SK-N-SH (cell line): ENCODE data around the gene USP34. TPM values are rescaled to one million over a fixed set of nuclear protein-coding genes. Genes with fewer than 3 reads are reported as not detected.

Source experiments
- CTCF ChIA-PET: fragments of 300-600, 350-600 bp; formaldehyde crosslinking; extraction: SDS; loops from one replicate; lab custom pipeline; 2021; lab: Yijun Ruan, JAX
- POLR2A ChIA-PET: fragments of 350-600 bp; sonication (Branson Sonifier 250); formaldehyde crosslinking; extraction: SDS; loops from one replicate; lab custom pipeline; 2020; ENCODE audit warnings: antibody characterized with exemption, inconsistent platforms; lab: Yijun Ruan, JAX
- DNase-seq: peaks from one replicate; pipeline ENCODE4 v3.0.0; 2012
- H2AFZ ChIP-seq: fragments of 200-600 bp; sonication (generic); 2 replicates; pipeline ENCODE4 v1.8.1; 2016; ENCODE audit warnings: antibody characterized with exemption, mild to moderate bottlenecking, low read depth
- H3F3A ChIP-seq: fragments of 200-600 bp; sonication (generic); replicated peaks from 2 replicates; pipeline ENCODE3; 2016; ENCODE audit warnings: antibody characterized with exemption, mild to moderate bottlenecking; ENCODE audit not compliant: insufficient read depth
- H3K27ac ChIP-seq, 2 experiments: fragments of 200-500 bp in 1 of 2; fragments of 200-600 bp in 1 of 2; sonication (Bioruptor generic) in 1 of 2; sonication (generic), shearing (Covaris generic) in 1 of 2; 2 replicates each; pipeline versions ENCODE4 v1.5.1 to v1.6.1; 2014 to 2016; ENCODE audit warnings: low read depth in 2 of 2, inconsistent platforms in 1 of 2, low read length in 1 of 2, mild to moderate bottlenecking in 1 of 2, mixed read lengths in 1 of 2
- H3K27me3 ChIP-seq: fragments of 200-600 bp; sonication (generic), shearing (Covaris generic); 2 replicates; pipeline ENCODE4 v1.6.1; 2016; ENCODE audit warnings: mixed run types; ENCODE audit not compliant: insufficient read depth
- H3K36me3 ChIP-seq, 2 experiments: fragments of 200-500 bp in 1 of 2; fragments of 200-600 bp in 1 of 2; sonication (Bioruptor generic) in 1 of 2; sonication (generic) in 1 of 2; replicated peaks in 1 of 2; 2 replicates each; pipeline versions ENCODE3 to v1.5.1; 2014 to 2016; ENCODE audit warnings: low read length in 1 of 2, mild to moderate bottlenecking in 1 of 2; ENCODE audit not compliant: insufficient read depth in 2 of 2, control insufficient read depth in 1 of 2
- H3K4me1 ChIP-seq, 2 experiments: fragments of 200-500 bp in 1 of 2; fragments of 200-600 bp in 1 of 2; sonication (Bioruptor generic) in 1 of 2; sonication (generic), shearing (Covaris generic) in 1 of 2; 2 replicates each; pipeline versions ENCODE4 v1.5.1 to v1.6.1; 2014 to 2016; ENCODE audit warnings: low read depth in 1 of 2, low read length in 1 of 2, mixed run types in 1 of 2; ENCODE audit not compliant: insufficient read depth in 2 of 2, control insufficient read depth in 1 of 2
- H3K4me2 ChIP-seq: fragments of 200-600 bp; sonication (generic), shearing (Covaris generic); 2 replicates; pipeline ENCODE4 v1.6.1; 2017; ENCODE audit warnings: mixed run types
- H3K4me3 ChIP-seq, 2 experiments: fragments of 200-500 bp in 1 of 2; fragments of 200-600 bp in 1 of 2; sonication (Bioruptor generic) in 1 of 2; sonication (generic), shearing (Covaris generic) in 1 of 2; 2 replicates each; pipeline versions ENCODE4 v1.5.1 to v1.8.1; 2014 to 2016; ENCODE audit warnings: low read depth in 2 of 2, inconsistent platforms in 1 of 2, low read length in 1 of 2, mild to moderate bottlenecking in 1 of 2, mixed read lengths in 1 of 2, moderate library complexity in 1 of 2
- H3K79me2 ChIP-seq: fragments of 200-600 bp; sonication (generic); 2 replicates; pipeline ENCODE4 v1.8.1; 2017; ENCODE audit warnings: mild to moderate bottlenecking; ENCODE audit not compliant: insufficient read depth
- H3K9ac ChIP-seq: fragments of 200-600 bp; sonication (generic); 2 replicates; pipeline ENCODE4 v1.6.1; 2017; ENCODE audit warnings: mixed run types
- H3K9me2 ChIP-seq: fragments of 200-600 bp; sonication (generic); 2 replicates; pipeline ENCODE4 v1.6.1; 2017; ENCODE audit warnings: mixed run types
- H3K9me3 ChIP-seq: fragments of 200-600 bp; sonication (generic); 2 replicates; pipeline ENCODE4 v1.6.1; 2017; ENCODE audit warnings: mixed run types, mild to moderate bottlenecking, moderate library complexity
- H4K20me1 ChIP-seq: fragments of 200-600 bp; sonication (generic); 2 replicates; pipeline ENCODE4 v1.6.1; 2017; ENCODE audit warnings: mild to moderate bottlenecking, mixed run types; ENCODE audit not compliant: insufficient read depth
- ELF1 ChIP-seq: IDR thresholded peaks from 2 replicates; pipeline ENCODE4 v1.4.0; 2012
- FOXJ3 ChIP-seq: sonication (generic); formaldehyde crosslinking; IDR thresholded peaks from 2 replicates; pipeline ENCODE4 v1.5.1; 2020; ENCODE audit warnings: mild to moderate bottlenecking, missing genetic modification reagents
- MEF2A ChIP-seq: IDR thresholded peaks from 2 replicates; pipeline ENCODE4 v1.4.0; 2012; ENCODE audit warnings: low read depth, borderline replicate concordance
- NRF1 ChIP-seq: IDR thresholded peaks from 2 replicates; pipeline ENCODE4 v1.6.1; 2012; ENCODE audit warnings: low read depth, mild to moderate bottlenecking, low read length
- RCOR1 ChIP-seq: fragments of 150-350 bp; IDR thresholded peaks from 2 replicates; pipeline ENCODE4 v1.6.1; 2017; ENCODE audit warnings: antibody characterized with exemption, low read length
- RXRA ChIP-seq: IDR thresholded peaks from 2 replicates; pipeline ENCODE4 v1.4.0; 2012; ENCODE audit warnings: low read depth, mild to moderate bottlenecking, borderline replicate concordance
- SIN3A ChIP-seq: IDR thresholded peaks from 2 replicates; pipeline ENCODE4 v1.6.1; 2012; ENCODE audit warnings: low read depth, mild to moderate bottlenecking, low read length, moderate library complexity, borderline replicate concordance
- TAF1 ChIP-seq: IDR thresholded peaks from 2 replicates; pipeline ENCODE4 v1.6.1; 2012; ENCODE audit warnings: low read depth, mild to moderate bottlenecking, low read length, moderate library complexity, borderline replicate concordance
- TEAD4 ChIP-seq: IDR thresholded peaks from 2 replicates; pipeline ENCODE4 v1.4.0; 2012; ENCODE audit warnings: mild to moderate bottlenecking, borderline replicate concordance; ENCODE audit not compliant: insufficient read depth
- WGBS: methylation state at CpG from one replicate; pipeline ENCODE4 v1.1.6; 2017; ENCODE audit warnings: low lambda C conversion rate; 5-methylcytosine and 5-hydroxymethylcytosine counted together
- polyA plus RNA-seq, 3 experiments: library from polyadenylated mRNA; depleted of rRNA; stranded (reverse); fragments of >200 nt; gene quantifications; 2 replicates each; pipeline ENCODE4 v1.2.3, GENCODE V29; 2012
- TF ChIP-seq, protein P1 (sequence below): IDR thresholded peaks from 2 replicates; pipeline ENCODE4; 2012
- TF ChIP-seq, protein P2 (sequence below): IDR thresholded peaks from 2 replicates; pipeline ENCODE4 v1.6.1; 2012; ENCODE audit warnings: mild to moderate bottlenecking, low read depth, low read length, moderate library complexity
- TF ChIP-seq, protein P3 (sequence below): IDR thresholded peaks from 2 replicates; pipeline ENCODE4 v1.4.0; 2012; ENCODE audit warnings: low read depth, borderline replicate concordance
- TF ChIP-seq, protein P4 (sequence below): fragments of 200-600 bp; sonication (generic); IDR thresholded peaks from 2 replicates; pipeline ENCODE4 v1.6.1; 2017; ENCODE audit warnings: antibody characterized with exemption, mild to moderate bottlenecking, moderate library complexity
- TF ChIP-seq, protein P5 (sequence below): IDR thresholded peaks from 2 replicates; pipeline ENCODE4 v1.4.0; 2012; ENCODE audit warnings: low read depth
- TF ChIP-seq, protein P6 (sequence below): IDR thresholded peaks from 2 replicates; pipeline ENCODE4 v1.4.0; 2012; ENCODE audit warnings: low read depth, borderline replicate concordance

USP34 gene
- polyA plus RNA-seq, 1 of the 3 experiments (the other 2 are of a cell fraction): 31.4 TPM

DNA sequence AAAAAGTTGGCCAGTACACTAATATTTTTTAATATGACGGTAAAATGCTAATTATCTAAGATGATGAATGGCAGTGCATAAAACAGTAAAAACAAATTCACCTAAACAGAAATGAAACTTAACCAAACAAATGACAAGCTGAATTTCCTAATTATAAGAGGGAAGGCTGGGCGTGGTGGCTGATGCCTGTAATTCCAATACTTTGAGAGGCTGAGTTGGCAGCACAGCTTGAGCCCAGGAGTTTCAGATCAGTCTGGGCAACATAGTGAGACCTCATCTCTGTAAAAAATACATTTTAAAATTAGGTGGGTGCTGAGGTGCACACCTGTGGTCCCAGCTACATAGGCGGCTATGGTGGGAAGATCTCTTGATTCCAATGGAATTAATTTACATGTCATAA lies 120.1 kb downstream of the USP34 start:
- POLR2A ChIA-PET: no interaction called here
- Histone ChIP-seq H3F3A (peaks cover 9% of the 10 kb centered on the region), H3K4me2 (no peak overlapping the region), H3K36me3 (peaks cover 51 to 79% of the 10 kb centered on the region in 2 experiments), H3K27ac (no peak overlapping the region), H3K9ac (no peak overlapping the region), H3K27me3 (no peaks in the 10 kb centered on the region), H3K9me3 (peaks cover 9% of the 10 kb centered on the region; the same call in 1 of the 2 replicates), H3K9me2 (no peaks in the 10 kb centered on the region), H3K79me2 (peaks cover 44% of the 10 kb centered on the region), H3K4me1 (no peaks in the 10 kb centered on the region), H3K4me3 (no peak overlapping the region), H2AFZ (no peak overlapping the region), H4K20me1 (no peaks in the 10 kb centered on the region)
- 72% methylated on average over 3 of the region's 3 CpGs for WGBS
- CTCF ChIA-PET: no interaction called here
- DNase-seq: no peak
- TF ChIP-seq NRF1: no peak
- no peak for TF ChIP-seq RXRA
- TF ChIP-seq, protein P1, sequence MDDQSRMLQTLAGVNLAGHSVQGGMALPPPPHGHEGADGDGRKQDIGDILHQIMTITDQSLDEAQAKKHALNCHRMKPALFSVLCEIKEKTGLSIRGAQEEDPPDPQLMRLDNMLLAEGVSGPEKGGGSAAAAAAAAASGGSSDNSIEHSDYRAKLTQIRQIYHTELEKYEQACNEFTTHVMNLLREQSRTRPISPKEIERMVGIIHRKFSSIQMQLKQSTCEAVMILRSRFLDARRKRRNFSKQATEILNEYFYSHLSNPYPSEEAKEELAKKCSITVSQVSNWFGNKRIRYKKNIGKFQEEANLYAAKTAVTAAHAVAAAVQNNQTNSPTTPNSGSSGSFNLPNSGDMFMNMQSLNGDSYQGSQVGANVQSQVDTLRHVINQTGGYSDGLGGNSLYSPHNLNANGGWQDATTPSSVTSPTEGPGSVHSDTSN: no peak
- TF ChIP-seq TEAD4: no peak
- TF ChIP-seq, protein P2, sequence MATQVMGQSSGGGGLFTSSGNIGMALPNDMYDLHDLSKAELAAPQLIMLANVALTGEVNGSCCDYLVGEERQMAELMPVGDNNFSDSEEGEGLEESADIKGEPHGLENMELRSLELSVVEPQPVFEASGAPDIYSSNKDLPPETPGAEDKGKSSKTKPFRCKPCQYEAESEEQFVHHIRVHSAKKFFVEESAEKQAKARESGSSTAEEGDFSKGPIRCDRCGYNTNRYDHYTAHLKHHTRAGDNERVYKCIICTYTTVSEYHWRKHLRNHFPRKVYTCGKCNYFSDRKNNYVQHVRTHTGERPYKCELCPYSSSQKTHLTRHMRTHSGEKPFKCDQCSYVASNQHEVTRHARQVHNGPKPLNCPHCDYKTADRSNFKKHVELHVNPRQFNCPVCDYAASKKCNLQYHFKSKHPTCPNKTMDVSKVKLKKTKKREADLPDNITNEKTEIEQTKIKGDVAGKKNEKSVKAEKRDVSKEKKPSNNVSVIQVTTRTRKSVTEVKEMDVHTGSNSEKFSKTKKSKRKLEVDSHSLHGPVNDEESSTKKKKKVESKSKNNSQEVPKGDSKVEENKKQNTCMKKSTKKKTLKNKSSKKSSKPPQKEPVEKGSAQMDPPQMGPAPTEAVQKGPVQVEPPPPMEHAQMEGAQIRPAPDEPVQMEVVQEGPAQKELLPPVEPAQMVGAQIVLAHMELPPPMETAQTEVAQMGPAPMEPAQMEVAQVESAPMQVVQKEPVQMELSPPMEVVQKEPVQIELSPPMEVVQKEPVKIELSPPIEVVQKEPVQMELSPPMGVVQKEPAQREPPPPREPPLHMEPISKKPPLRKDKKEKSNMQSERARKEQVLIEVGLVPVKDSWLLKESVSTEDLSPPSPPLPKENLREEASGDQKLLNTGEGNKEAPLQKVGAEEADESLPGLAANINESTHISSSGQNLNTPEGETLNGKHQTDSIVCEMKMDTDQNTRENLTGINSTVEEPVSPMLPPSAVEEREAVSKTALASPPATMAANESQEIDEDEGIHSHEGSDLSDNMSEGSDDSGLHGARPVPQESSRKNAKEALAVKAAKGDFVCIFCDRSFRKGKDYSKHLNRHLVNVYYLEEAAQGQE: no peak
- TF ChIP-seq, protein P3, sequence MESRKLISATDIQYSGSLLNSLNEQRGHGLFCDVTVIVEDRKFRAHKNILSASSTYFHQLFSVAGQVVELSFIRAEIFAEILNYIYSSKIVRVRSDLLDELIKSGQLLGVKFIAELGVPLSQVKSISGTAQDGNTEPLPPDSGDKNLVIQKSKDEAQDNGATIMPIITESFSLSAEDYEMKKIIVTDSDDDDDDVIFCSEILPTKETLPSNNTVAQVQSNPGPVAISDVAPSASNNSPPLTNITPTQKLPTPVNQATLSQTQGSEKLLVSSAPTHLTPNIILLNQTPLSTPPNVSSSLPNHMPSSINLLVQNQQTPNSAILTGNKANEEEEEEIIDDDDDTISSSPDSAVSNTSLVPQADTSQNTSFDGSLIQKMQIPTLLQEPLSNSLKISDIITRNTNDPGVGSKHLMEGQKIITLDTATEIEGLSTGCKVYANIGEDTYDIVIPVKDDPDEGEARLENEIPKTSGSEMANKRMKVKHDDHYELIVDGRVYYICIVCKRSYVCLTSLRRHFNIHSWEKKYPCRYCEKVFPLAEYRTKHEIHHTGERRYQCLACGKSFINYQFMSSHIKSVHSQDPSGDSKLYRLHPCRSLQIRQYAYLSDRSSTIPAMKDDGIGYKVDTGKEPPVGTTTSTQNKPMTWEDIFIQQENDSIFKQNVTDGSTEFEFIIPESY: no peak
- no peak for TF ChIP-seq MEF2A
- TF ChIP-seq FOXJ3 (CRISPR knock-in tag): no peak
- TF ChIP-seq RCOR1: no peak
- TF ChIP-seq TAF1: no peak
- TF ChIP-seq SIN3A: no peak
- TF ChIP-seq, protein P4, sequence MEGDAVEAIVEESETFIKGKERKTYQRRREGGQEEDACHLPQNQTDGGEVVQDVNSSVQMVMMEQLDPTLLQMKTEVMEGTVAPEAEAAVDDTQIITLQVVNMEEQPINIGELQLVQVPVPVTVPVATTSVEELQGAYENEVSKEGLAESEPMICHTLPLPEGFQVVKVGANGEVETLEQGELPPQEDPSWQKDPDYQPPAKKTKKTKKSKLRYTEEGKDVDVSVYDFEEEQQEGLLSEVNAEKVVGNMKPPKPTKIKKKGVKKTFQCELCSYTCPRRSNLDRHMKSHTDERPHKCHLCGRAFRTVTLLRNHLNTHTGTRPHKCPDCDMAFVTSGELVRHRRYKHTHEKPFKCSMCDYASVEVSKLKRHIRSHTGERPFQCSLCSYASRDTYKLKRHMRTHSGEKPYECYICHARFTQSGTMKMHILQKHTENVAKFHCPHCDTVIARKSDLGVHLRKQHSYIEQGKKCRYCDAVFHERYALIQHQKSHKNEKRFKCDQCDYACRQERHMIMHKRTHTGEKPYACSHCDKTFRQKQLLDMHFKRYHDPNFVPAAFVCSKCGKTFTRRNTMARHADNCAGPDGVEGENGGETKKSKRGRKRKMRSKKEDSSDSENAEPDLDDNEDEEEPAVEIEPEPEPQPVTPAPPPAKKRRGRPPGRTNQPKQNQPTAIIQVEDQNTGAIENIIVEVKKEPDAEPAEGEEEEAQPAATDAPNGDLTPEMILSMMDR: no peak
- TF ChIP-seq ELF1: no peak
- TF ChIP-seq, protein P5, sequence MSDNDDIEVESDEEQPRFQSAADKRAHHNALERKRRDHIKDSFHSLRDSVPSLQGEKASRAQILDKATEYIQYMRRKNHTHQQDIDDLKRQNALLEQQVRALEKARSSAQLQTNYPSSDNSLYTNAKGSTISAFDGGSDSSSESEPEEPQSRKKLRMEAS: no peak
- TF ChIP-seq, protein P6, sequence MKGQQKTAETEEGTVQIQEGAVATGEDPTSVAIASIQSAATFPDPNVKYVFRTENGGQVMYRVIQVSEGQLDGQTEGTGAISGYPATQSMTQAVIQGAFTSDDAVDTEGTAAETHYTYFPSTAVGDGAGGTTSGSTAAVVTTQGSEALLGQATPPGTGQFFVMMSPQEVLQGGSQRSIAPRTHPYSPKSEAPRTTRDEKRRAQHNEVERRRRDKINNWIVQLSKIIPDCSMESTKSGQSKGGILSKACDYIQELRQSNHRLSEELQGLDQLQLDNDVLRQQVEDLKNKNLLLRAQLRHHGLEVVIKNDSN: no peak
